Epidermal melanocyte (primary cell): ENCODE results near the gene MAP2K5.
"Not testable (repeated sequence)": the region's sequence is repeated elsewhere in the genome, so short reads cannot be mapped to it uniquely, and the experiment has no call there.

Source experiments
- DNase-seq: peaks from one replicate; pipeline ENCODE4 v3.0.0; 2011; ENCODE audit warnings: low spot score; ENCODE audit not compliant: insufficient read length

The MAP2K5 gene

GRCh38 chr15:67595572-67595971 is 53.1 kb downstream of the MAP2K5 start:
- DNase-seq: no peak

- no peak for DNase-seq
These were observed 58.6 kb downstream of the MAP2K5 start for GRCh38 chr15:67601073-67601472.

DNA sequence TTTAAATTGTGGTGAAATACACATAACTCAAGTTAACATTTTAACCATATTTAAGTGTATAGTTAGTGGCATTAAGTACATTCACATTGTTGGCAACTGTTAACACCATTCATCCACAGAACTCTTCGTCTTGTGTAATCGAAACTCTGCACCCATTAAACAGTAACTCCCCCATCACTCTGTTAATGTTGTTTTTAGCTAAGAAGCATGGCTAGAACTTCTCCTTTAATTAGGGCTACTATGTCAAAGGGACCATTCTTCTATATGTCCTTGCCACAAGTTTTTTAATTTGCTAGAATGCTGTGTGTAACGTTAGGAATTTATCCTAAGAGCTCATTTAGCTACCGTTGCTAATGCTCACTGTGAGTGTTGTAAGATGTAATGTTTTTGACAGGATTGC is 60.6 kb downstream of the MAP2K5 start:
- DNase-seq: no peak

DNA sequence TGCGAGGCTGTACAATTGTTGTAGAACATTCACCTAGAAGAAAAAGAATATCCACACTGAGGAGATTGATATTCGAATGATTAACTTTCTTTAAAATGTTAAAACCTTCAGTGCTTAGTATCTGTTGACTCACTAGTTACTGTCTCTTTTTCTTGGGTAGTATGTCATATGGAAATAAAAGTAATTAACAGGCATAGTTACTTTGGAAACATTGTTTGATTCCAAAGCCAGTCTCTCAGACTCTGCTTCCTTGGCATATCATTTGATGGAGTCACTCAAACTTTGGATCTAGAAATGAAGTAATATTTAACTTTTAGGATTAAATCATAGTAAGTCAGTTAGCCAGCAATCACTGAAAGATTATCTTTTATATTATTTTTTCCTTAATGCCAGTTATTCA is 63.4 kb downstream of the MAP2K5 start:
- no peak for DNase-seq

- no peak for DNase-seq
These were observed 64.2 kb downstream of the MAP2K5 start for GRCh38 chr15:67606742-67607141.

GRCh38 chr15:67607329-67607728 is 64.8 kb downstream of the MAP2K5 start:
- no peak for DNase-seq

GRCh38 chr15:67607959-67608637 is 65.6 kb downstream of the MAP2K5 start:
- DNase-seq: no peak

DNA sequence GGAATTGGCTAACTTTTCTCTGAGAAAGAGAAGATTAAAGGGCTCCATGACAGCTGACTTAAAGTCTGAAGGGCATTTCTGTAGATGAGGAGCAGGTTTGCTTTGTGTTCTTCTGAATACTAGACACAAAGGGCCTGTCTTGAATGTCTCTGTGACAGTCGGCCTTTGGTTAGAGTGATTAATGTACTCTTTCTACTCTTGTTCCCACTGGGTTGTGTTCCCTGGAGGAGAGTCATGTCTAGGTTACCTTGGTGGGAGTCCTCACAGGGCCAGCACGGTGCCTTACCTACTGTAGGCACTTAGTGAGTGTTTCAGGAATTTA is 66.1 kb downstream of the MAP2K5 start:
- no peak for DNase-seq

DNA sequence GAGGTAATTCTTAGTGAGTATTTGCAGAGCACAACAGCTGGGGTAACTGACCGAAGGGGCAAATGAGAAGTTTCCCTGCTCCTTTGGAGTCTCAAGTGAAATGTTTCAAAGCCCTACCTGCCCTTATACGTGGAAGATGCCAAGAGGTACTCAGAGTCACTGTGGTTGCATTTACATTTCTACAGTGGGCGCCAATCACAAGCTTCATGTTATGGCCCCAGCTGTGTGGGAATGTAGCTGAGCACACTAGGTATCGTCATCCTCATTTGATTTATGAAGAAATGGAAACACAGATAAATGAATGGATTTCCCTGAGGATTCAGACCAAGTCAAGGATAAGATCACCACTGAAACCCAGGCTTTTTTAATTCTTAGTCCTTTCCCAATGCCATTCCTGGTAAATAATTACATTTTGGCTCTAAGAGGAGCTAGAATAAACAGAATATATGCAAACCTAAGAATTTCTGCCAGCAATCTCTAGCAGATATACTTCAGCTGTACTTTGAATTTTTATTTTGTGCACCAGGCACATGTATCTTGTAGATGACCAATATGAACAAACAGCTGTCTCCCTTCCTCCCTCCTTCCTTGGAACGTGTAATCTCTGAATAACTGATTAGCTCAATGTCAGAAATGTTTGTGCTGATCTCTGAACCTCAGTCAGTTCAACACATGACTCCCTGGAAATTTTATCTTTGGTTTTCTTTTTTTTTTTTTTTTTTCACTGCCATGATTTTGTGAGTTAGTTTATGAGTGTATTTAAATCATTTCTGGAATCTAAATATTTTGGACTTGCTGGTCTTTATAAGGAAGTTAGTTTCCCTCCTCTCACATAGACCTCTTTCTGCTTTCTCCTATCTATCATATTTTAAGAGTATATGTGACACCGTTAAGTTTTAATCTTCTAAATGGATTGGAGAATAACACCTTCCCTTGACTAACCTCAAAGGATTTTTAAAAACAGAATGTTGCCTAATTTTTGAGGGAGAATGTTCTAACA is 69.2 kb downstream of the MAP2K5 start:
- DNase-seq: no peak

- no peak for DNase-seq
These were observed 70.7 kb downstream of the MAP2K5 start for GRCh38 chr15:67613211-67613610.

DNA sequence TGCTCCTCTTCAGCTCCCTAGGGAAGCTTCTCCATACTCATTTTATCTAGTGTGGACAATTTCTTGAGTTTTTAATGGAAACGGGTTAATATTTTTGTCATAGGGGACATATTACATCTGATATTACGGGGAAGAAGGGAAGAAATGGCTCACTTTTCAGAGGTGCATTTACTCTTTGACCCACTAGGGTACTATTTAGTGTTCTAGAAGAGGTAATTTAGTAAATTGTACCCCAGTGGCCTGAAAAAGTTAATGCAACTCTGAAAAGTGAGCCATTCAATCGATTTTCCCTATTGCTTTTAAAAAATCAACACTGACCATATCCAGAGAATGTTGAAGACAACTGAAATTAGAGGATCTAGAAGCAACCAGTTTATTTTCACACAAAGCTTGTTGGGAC is 71.2 kb downstream of the MAP2K5 start:
- no peak for DNase-seq

DNA sequence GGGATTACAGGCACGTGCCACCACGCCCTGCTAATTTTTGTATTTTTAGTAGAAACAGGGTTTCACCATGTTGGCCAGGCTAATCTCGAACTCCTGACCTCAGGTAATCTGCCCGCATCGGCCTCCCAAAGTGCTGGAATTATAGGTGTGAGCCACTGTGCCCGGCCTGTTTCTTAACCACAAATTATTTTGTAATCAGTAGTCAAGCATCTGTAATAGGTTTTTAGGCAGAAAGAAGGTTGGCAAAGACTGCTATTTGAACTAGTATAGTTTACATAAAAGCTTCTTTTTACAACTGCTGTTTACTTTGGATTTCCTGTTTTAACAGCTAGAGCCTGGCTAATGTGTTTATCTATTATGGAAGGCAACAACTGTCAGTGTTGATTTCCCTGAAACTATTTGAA is 72.6 kb downstream of the MAP2K5 start:
- not testable (repeated sequence) for DNase-seq

DNA sequence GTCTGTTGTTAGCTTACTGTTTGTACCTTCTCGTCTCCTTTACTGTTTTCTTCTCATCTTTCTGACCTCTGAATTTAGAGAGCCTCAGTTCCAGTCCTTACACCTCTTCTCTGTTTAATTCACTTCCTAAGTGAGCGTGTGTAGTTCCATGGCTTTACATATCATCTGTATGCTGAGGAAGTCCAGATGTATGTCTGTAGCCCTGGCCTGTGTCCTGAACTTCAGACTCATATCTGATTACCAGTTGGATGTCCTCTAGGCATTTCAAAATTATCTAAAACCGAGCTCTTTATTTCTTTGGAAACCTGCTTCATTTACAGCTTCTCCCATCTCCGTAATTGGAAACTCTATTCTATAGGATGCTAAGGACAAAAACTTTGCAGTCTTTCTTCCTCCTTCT is 75.8 kb downstream of the MAP2K5 start:
- DNase-seq: no peak

DNA sequence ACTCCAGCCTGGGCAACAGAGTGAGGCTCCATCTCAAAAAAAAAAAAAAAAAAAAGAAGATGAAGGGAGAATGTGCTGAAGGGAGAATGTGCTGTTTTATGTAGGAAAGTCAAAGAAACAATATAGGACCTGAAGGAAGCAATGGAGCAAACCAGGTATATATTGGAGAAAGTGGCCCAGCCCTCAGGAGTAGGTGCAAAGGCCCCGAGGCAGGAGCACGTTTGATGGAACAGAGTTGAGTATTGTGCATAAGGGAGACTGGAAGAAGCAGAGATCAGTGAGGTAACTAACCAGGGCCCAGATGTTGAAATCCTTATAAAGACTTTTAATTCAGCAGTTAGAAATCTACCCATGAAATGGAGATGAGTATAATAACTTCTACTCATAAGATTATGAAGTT is 79.6 kb downstream of the MAP2K5 start:
- no peak for DNase-seq

DNA sequence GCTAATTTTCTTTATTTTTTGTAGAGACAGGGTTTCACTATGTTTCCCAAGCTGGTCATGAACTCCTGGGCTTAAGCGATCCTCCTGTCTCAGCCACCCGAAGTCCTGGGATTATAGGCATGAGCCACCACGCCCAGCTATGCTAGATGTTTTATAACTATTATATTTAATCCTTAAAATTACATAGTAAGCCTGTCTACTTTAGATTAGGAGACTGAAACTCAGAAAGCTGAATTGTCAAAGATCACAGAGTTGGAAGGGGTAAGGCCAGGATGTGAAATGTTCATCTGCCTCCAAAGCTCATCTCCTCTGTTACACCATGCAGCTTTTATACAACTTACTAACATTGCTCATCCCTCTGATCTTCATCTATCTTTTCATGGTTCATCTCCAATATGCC is 89.8 kb downstream of the MAP2K5 start:
- no peak for DNase-seq

- not testable (repeated sequence) for DNase-seq
These were observed 93.4 kb downstream of the MAP2K5 start for GRCh38 chr15:67635950-67636349.

DNA sequence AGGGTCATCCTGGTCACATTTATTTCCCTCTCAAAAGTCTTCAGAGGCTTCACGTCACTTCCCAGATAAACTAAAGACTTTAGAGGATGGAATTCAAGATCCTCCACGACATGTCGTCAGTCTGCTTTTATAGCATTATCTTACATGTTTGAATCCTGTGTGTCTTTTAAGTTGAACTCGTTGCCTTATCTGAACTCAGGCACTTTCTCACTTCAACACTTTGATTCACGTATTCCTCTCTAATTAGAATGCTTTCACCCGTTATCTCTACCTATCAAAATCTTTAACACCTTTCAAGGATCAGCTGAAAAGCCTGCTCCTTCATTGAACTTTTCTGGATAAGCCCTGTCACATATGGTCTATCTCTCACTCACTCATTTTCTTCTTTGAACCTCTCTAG is 97.1 kb downstream of the MAP2K5 start:
- no peak for DNase-seq

GRCh38 chr15:67641453-67641852 is 99.0 kb downstream of the MAP2K5 start:
- no peak for DNase-seq

- no peak for DNase-seq
These were observed 104.3 kb downstream of the MAP2K5 start for GRCh38 chr15:67646847-67647246.

- DNase-seq: no peak
These were observed 110.1 kb downstream of the MAP2K5 start for GRCh38 chr15:67652586-67652985.

DNA sequence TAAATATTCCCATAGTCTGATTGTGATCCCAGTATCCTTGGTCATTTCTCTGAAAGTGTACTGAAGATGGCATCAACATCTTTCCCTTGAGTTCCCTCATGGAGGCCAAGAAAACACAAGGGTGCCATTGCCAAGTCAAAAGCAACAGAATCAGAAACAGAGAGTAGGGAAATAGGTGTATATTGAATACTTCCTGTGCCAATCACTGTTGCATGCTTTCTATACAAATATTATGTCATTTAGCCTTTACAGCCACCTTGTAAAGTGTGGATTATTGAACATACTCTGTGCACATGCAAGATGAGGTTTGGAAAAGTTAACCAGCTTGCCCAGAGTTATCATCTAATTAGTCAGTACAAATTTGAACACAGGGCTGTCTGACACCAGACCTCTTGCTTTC is 117.9 kb downstream of the MAP2K5 start:
- no peak for DNase-seq

GRCh38 chr15:67660874-67661606 is 118.5 kb downstream of the MAP2K5 start:
- no peak for DNase-seq
